K562 (cell line): Measurements from ENCODE around the gene ARPC1A. TPM values are rescaled to one million over a fixed set of nuclear protein-coding genes. Genes with fewer than 3 reads are reported as not detected.
A peak's percentile ranks its signal among the peaks of the same experiment; 100 is the strongest.

ENCODE experiments used
- ATAC-seq: fragments of 200-7000 bp; cut with Tn5 transposase; 3 replicates; pipeline ENCODE4 v1.9.1; 2020; ENCODE audit warnings: moderate library complexity
- BruUV-seq: library from RNA; stranded (reverse); fragments of 400-500 nt; replicated peaks from 2 replicates; lab custom pipeline; 2021; lab: Mats Ljungman, UMichigan
- CTCF ChIA-PET: fragments of 300-600 bp; formaldehyde crosslinking; extraction: SDS; loops from one replicate; lab custom pipeline; 2021; ENCODE audit warnings: low intra/inter-chr PET ratio; lab: Yijun Ruan, JAX
- POLR2A ChIA-PET: fragments of 300-600, 350-650 bp; sonication (Branson Sonifier 250); formaldehyde crosslinking; extraction: SDS; loops from one replicate; lab custom pipeline; 2021; ENCODE audit warnings: antibody characterized with exemption, inconsistent platforms; lab: Yijun Ruan, JAX
- DNase-seq, 4 experiments: peaks; one replicate each; pipeline versions ENCODE4 v3.0.0 to v3.0.0-alpha.2; 2011 to 2018; ENCODE audit warnings: low spot score in 3 of 4, mixed read lengths in 3 of 4; ENCODE audit errors: extremely low read depth in 1 of 4
- FAIRE-seq: peaks from 2 replicates; lab custom pipeline; 2011; peaks lifted over from hg19 to GRCh38; lab: Jason Lieb, UNC
- H2AFZ ChIP-seq: 2 replicates; pipeline ENCODE4 v1.6.0; 2011; ENCODE audit warnings: low read depth, low read length, control low read depth, inconsistent platforms
- H3K27ac ChIP-seq: fragments of 200-600 bp; 3 replicates; pipeline ENCODE4 v1.8.0; 2011; ENCODE audit warnings: low read depth, mild to moderate bottlenecking, control low read depth, inconsistent platforms, low read length, moderate library complexity, mixed read lengths; ENCODE audit errors: extremely low read depth
- H3K27me3 ChIP-seq, 2 experiments: fragments of 300-600 bp in 1 of 2; 2 replicates in 1 of 2; 3 replicates in 1 of 2; pipeline versions ENCODE4 v1.6.0 to v1.8.0; 2011; ENCODE audit warnings: inconsistent platforms in 2 of 2, low read length in 2 of 2, mild to moderate bottlenecking in 1 of 2, mixed read lengths in 1 of 2, moderate library complexity in 1 of 2; ENCODE audit not compliant: control insufficient read depth in 2 of 2, insufficient read depth in 2 of 2
- H3K36me3 ChIP-seq: fragments of 300-600 bp; 3 replicates; pipeline ENCODE4 v1.8.0; 2011; ENCODE audit warnings: mild to moderate bottlenecking, low read length, inconsistent platforms; ENCODE audit not compliant: control insufficient read depth, insufficient read depth
- H3K4me1 ChIP-seq, 2 experiments: fragments of 200-600 bp in 1 of 2; replicated peaks in 1 of 2; 2 replicates in 1 of 2; 3 replicates in 1 of 2; pipeline versions ENCODE4 v1.5.1 to v1.8.0; 2011; ENCODE audit warnings: inconsistent platforms in 2 of 2, low read length in 2 of 2, mild to moderate bottlenecking in 1 of 2, mixed read lengths in 1 of 2, moderate library complexity in 1 of 2; ENCODE audit not compliant: control insufficient read depth in 2 of 2, insufficient read depth in 2 of 2
- H3K4me2 ChIP-seq: 2 replicates; pipeline ENCODE4 v1.6.1; 2011; ENCODE audit warnings: low read length, control low read depth, inconsistent platforms, mixed read lengths; ENCODE audit not compliant: insufficient read depth
- H3K4me3 ChIP-seq: fragments of 200-600 bp; sonication (generic), shearing (Covaris generic); 2 replicates; pipeline ENCODE4 v1.5.1; 2016; ENCODE audit warnings: control low read depth, inconsistent platforms
- H3K79me2 ChIP-seq: fragments of 200-600 bp; 3 replicates; pipeline ENCODE4 v1.8.0; 2011; ENCODE audit warnings: low read length, inconsistent platforms; ENCODE audit not compliant: control insufficient read depth, insufficient read depth
- H3K9ac ChIP-seq, 2 experiments: 2 replicates each; pipeline versions ENCODE4 v1.6.0 to v1.6.1; 2011; ENCODE audit warnings: low read depth in 2 of 2, low read length in 2 of 2, control low read depth in 1 of 2, inconsistent platforms in 1 of 2, mild to moderate bottlenecking in 1 of 2, mixed read lengths in 1 of 2; ENCODE audit not compliant: insufficient read depth in 1 of 2
- H3K9me1 ChIP-seq: one replicate; pipeline ENCODE4 v1.6.0; 2011; ENCODE audit warnings: inconsistent platforms, mild to moderate bottlenecking, low read length, moderate library complexity; ENCODE audit not compliant: control insufficient read depth, insufficient read depth
- H3K9me3 ChIP-seq: replicated peaks from 2 replicates; pipeline ENCODE4 v1.5.1; 2011; ENCODE audit warnings: low read depth, low read length, inconsistent platforms; ENCODE audit not compliant: control insufficient read depth, insufficient read depth
- H4K20me1 ChIP-seq: replicated peaks from 2 replicates; pipeline ENCODE4 v1.6.1; 2011; ENCODE audit warnings: low read length, inconsistent platforms, mixed read lengths; ENCODE audit not compliant: control insufficient read depth, insufficient read depth
- CBFA2T3 ChIP-seq: fragments of 450-650 bp; IDR thresholded peaks from 2 replicates; pipeline ENCODE4 v1.6.1; 2017
- CLOCK ChIP-seq: fragments of 250-450 bp; sonication (Bioruptor Pico); IDR thresholded peaks from 2 replicates; pipeline ENCODE4 v1.4.0; 2020; ENCODE audit warnings: mild to moderate bottlenecking, moderate library complexity, borderline replicate concordance
- ETS2 ChIP-seq: IDR thresholded peaks from 2 replicates; pipeline ENCODE4 v1.6.1; 2016; ENCODE audit warnings: borderline replicate concordance, missing genetic modification characterization, mild to moderate bottlenecking, moderate library complexity, missing compliant biosample characterization; ENCODE audit not compliant: poor library complexity, severe bottlenecking
- HNRNPL ChIP-seq: fragments of 200-400 bp; formaldehyde crosslinking; IDR thresholded peaks from 2 replicates; pipeline ENCODE4 v1.6.1; 2017; ENCODE audit warnings: low read depth, mild to moderate bottlenecking, low read length
- ILK ChIP-seq: fragments of 450-650 bp; IDR thresholded peaks from 2 replicates; pipeline ENCODE4 v1.6.1; 2016; ENCODE audit warnings: missing genetic modification characterization, low read depth, mild to moderate bottlenecking, missing compliant biosample characterization, moderate library complexity, borderline replicate concordance
- RCOR1 ChIP-seq, 2 experiments: IDR thresholded peaks; 2 replicates each; pipeline ENCODE4 v1.6.1; 2012; ENCODE audit warnings: low read depth in 2 of 2, low read length in 2 of 2, borderline replicate concordance in 1 of 2, improper control_type of control experiment in 1 of 2
- TAF7 ChIP-seq: fragments of 450-650 bp; IDR thresholded peaks from 2 replicates; pipeline ENCODE4 v1.6.1; 2016; ENCODE audit warnings: missing genetic modification characterization, missing compliant biosample characterization
- ZKSCAN3 ChIP-seq: fragments of 250-450 bp; sonication (Bioruptor Pico); IDR thresholded peaks from 2 replicates; pipeline ENCODE4 v1.4.0; 2020
- ZNF699 ChIP-seq: fragments of 250-450 bp; sonication (Bioruptor Pico); IDR thresholded peaks from 2 replicates; pipeline ENCODE4 v1.8.0; 2021; ENCODE audit warnings: mild to moderate bottlenecking, moderate library complexity; ENCODE audit not compliant: insufficient replicate concordance
- ZNF75A ChIP-seq: fragments of 450-650 bp; formaldehyde crosslinking; IDR thresholded peaks from 2 replicates; pipeline ENCODE4 v1.4.0; 2020; ENCODE audit warnings: mild to moderate bottlenecking
- ZNF79 ChIP-seq: fragments of 250-450 bp; sonication (Bioruptor Pico); IDR thresholded peaks from 2 replicates; pipeline ENCODE4 v1.4.0; 2020; ENCODE audit warnings: low read depth, mild to moderate bottlenecking, moderate library complexity
- WGBS: fragments of 100-300 bp; shearing (Covaris generic); methylation state at CpG from one replicate; pipeline ENCODE4 v1.1.6; 2016; ENCODE audit warnings: low coverage, mixed read lengths; ENCODE audit not compliant: insufficient coverage; ENCODE audit errors: missing lambda C conversion rate; 5-methylcytosine and 5-hydroxymethylcytosine counted together
- in situ Hi-C: fragments of 300-500 bp; cut with MboI; formaldehyde crosslinking; loops from 4 replicates; pipeline ENCODE4 v1.15.0; 2018; ENCODE audit warnings: inconsistent platforms, mixed read lengths
- intact Hi-C: fragments of 100-400 bp; cut with micrococcal nuclease; formaldehyde crosslinking; loops from 2 replicates; pipeline ENCODE4 v1.14.2; 2022
- polyA plus RNA-seq, 8 experiments: library from polyadenylated mRNA; depleted of rRNA in 4 of 8; stranded (reverse) in 5 of 8; unstranded in 3 of 8; fragments of >200 nt; fragmentation: Nextera tagmentation in 2 of 8; fragmentation: Illumina TruSeq in 1 of 8; extraction: Ambion mirVana in 2 of 8; extraction: Trizol in 1 of 8; gene quantifications; 2 replicates each; pipeline versions ENCODE4 v1.2.1 to v1.2.3, GENCODE V29; 2011 to 2014; ENCODE audit warnings: inconsistent platforms in 1 of 8, missing spikeins in 1 of 8
- total RNA-seq, 7 experiments: library from RNA; depleted of rRNA in 6 of 7; stranded (reverse); fragments of >200 nt in 6 of 7; fragmentation: Illumina TruSeq in 2 of 7; extraction: Trizol in 2 of 7; gene quantifications; 2 replicates each; pipeline versions ENCODE4 v1.2.1 to v1.2.3, GENCODE V29; 2011 to 2021; ENCODE audit warnings: low replicate concordance in 1 of 7

The ARPC1A gene
- total and polyA plus RNA-seq, 9 of the 15 experiments (the other 6 are each of a cell fraction or from before 2014, with no cell fraction given): 39.5 to 151 (median 86.1) TPM

GRCh38 chr7:99309111-99309510, 16.6 kb upstream of the ARPC1A start (continued):
- TF ChIP-seq HNRNPL (no peak), ZKSCAN3 (CRISPR knock-in tag) (no peak), CBFA2T3 (peak; percentile 65), ZNF699 (CRISPR knock-in tag) (no peak), ILK (no peak), TAF7 (tag) (no peak), CLOCK (CRISPR knock-in tag) (no peak), RCOR1 (IDR thresholded peaks at IDR 0.05; ENCODE audit: borderline replicate concordance in 1 of 2, low read depth in 2 of 2, low read length in 2 of 2) (peak in 1 of 2 experiments; percentile 73; a peak in 1 of 4 replicates), ZNF75A (no peak)

- no peak overlapping the region for H3K4me3 ChIP-seq
- no peak for TF ChIP-seq ZNF79 (CRISPR knock-in tag)
- TF ChIP-seq ETS2 (tag): no peak
- BruUV-seq: no TSS peak
- H2AFZ ChIP-seq: no peak overlapping the region
- no peaks in the 10 kb centered on the region; the same call in 1 of the 2 replicates for H3K9me3 ChIP-seq
- no peak for FAIRE-seq
- WGBS: 1% methylated on average over 4 of the region's 4 CpGs
- no peak overlapping the region for H3K4me2 ChIP-seq
- H3K4me1 ChIP-seq: no peaks in the 10 kb centered on the region; a peak in 1 of 5 replicates
- DNase-seq: no peak
- POLR2A ChIA-PET: interaction anchor here (1.3 to 1.6 kb wide), 2 partner anchors 9 to 14 kb away, joined by 4 to 6 read pairs; no protein-coding TSS in a partner anchor
- H4K20me1 ChIP-seq: no peaks in the 10 kb centered on the region
- no peaks in the 10 kb centered on the region for H3K36me3 ChIP-seq
- H3K27ac ChIP-seq: no peak overlapping the region
- H3K27me3 ChIP-seq: peaks cover 31 to 52% of the 10 kb centered on the region in 2 experiments
- intact Hi-C loops (no loop called here), in situ Hi-C loops (no loop called here)
- H3K9ac ChIP-seq: no peak overlapping the region
- ATAC-seq: no peak
- H3K9me1 ChIP-seq: no peaks in the 10 kb centered on the region
- CTCF ChIA-PET: interaction anchor here (0.5 to 0.6 kb wide), 2 partner anchors 12 to 97 kb away, joined by 3 to 6 read pairs; no protein-coding TSS in a partner anchor
- no peaks in the 10 kb centered on the region for H3K79me2 ChIP-seq
Observed at GRCh38 chr7:99310004-99310403, 15.7 kb upstream of the ARPC1A start.
